Measurements from ENCODE around the gene AHSG.

Gene AHSG

DNA sequence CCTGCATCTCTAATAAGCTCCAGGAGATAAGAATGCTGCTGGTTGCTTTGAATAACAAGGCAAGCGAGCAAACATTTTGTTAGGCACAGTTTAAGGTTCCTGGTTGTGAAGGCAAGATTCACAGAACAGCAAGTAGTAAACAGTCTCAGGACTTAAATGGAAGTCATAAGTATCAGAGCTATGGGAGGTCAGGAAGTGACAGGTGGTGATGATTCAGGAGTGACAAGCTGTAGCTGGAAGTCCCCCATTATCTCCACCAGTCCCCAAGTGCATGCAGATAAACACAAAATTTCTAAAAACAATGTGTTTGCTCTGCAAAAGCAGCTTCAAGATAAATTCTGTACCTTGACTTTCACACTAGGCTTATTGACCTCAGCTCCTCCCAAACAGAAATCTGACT, 30.6 kb downstream of the AHSG start:
- DNase-seq: no peak

GRCh38 chr3:186644683-186645082, 31.8 kb downstream of the AHSG start:
- no peak for DNase-seq

- no peak for DNase-seq
These were observed 33.2 kb downstream of the AHSG start for GRCh38 chr3:186646106-186646505.

- no peak for DNase-seq
These were observed 34.0 kb downstream of the AHSG start for GRCh38 chr3:186646841-186647240.

DNA sequence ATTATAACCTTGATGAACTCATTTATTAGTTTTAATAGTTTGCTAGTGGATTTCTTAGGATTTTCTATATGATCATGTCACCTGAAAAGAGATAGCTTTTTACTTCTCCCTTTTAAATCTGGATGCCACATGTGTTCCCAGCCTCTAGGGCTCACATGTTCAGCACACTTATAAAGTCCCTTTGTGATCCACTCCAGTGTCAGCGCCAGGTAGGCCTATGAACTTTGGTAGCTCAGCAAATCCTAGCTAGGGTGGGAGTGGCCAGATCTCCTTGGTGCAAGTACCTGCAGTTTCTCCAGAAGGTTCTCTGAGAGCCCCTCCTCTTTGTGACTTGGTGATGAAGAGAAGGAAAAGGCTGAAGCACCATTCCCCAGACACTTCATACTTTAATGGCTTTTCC, 36.0 kb downstream of the AHSG start:
- no peak for DNase-seq

DNA sequence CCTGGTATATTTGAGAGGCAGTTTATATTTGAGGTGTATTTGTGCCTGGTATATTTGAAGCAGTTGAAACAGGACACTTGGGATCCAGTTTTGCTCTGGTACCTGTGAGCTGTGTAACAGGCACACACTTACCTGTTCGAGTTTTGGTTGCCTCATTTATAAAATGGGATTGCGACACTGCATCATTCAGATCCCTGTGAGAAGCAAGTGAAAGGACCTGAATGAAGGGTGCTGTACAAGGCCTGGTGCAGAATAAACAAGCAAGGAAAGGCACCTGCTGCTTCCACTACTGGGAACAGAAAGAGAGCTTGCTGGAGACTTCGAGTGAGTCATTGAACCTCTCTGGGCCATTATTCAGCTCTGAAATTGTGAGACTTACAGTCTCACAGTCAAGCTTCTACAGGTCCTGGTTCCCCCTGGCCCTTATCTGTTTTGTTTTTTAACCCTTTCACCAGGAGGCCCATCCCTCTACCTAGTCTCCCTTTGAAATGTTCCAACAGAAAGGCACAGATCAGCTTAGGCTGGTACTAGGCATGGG, 38.9 kb downstream of the AHSG start:
- no peak for DNase-seq

GRCh38 chr3:186653080-186653707, 40.3 kb downstream of the AHSG start:
- DNase-seq: no peak

DNA sequence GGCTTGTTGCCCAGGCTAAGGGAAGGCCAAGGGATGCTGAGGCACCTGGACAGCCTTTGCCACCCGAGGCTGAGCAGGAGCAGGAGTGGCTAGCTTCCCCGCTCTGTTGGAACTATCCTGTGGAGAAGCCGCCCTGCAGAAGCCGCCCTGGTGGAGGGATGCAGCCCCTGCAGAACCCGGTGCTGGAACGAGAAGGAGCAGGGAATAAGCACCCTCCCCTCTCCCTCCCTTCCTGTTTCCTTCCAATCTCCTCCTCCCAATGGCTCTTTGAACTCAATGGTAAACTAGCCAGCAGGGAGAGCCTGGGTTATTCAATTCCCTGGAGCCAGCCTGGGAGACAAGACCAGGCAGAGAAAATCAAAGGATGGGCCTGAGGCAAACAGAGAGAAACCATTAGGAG, 41.1 kb downstream of the AHSG start:
- DNase-seq: no peak

DNA sequence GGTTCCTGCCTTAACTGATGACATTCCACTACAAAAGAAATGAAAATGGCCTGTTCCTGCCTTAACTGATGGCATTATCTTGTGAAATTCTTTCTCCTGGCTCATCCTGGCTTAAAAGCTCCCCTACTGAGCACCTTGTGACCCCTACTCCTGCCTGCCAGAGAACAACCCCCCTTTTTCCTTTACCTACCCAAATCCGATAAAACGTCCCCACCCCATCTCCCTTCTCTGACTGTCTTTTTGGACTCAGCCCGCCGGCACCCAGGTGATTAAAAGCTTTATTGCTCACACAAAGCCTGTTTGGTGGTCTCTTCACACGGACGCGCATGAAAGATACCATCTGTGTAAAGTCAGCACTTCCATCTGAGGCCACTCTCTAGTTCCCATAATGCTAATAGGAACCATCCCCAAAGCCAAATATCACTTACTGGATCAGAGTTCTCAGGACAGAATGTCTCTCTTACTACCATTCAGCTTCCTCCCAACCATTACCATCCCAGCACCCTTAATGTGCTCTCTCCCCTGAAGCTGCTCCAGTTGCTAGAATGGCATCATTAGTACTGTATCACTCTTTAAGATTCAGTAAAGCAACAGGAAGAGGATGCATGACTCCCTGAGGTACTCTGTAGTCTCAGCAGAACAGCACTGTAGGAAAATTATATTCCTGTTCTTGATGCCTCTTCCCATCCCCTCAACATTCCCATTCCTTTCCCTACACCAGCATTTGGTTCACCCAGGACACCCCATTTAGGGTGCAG, 50.7 kb downstream of the AHSG start:
- DNase-seq: no peak

DNA sequence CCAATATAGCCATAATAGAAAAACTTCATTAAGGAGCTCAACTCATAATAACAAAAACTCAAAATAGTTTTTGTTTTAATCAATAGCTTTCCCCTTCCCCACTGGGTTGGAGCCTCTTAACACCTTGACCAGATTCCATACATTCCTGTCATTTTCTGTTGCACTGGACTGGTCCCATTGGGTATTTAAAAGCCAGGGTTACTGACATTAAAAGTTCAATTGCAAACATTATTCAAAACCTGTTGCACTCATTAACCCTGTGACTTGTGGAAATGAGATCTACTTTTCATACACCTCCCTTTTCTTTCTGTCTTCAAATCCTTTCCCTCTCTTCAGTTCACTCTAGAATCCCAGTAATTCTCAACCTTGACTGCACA, 51.2 kb downstream of the AHSG start:
- no peak for DNase-seq

GRCh38 chr3:186664506-186664905, 51.6 kb downstream of the AHSG start:
- no peak for DNase-seq

DNA sequence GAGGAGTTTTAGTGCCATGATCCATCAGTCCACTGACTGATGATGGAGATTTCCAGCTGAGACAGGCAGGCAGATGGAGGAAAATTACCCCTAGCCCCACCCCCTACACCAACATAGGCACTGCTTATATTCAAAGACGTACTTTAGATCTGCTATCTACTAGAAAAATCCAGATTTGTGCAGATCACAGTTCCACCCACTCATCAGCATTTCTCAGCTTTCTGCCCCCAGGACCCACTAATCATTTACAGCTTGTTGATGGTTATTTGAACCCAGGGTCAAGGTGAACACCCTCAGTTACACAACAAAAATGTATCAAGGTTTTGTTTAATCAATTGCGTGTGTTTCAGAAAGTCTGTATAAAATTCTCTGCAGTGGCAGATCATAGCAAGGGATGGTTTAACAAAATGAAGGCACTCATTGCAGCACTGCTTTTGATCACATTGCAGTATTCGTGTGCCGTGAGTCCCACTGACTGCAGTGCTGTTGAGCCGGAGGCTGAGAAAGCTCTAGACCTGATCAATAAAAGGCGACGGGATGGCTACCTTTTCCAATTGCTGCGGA, 52.8 kb downstream of the AHSG start, which contains the start of gene HRG:
Gene HRG (plus strand): TSS at position 390 of the 564 bp plus-strand sequence. CDS start 18 bp downstream, at position 408.
- no peak for DNase-seq

GRCh38 chr3:186668426-186668825, 55.6 kb downstream of the AHSG start:
- DNase-seq: no peak

- DNase-seq: no peak
These were observed 56.7 kb downstream of the AHSG start for GRCh38 chr3:186669378-186670084.

- DNase-seq: no peak
These were observed 57.3 kb downstream of the AHSG start for GRCh38 chr3:186670155-186670554.

Measured in activated effector memory CD4-positive, alpha-beta T cell treated with anti-CD3 and anti-CD28 coated beads, Interleukin-2, amount 50 U/mL, for 16 hours (primary cell).